Neural cell (in vitro differentiated cells): Measurements from ENCODE around the gene ITPR2. TPM values are rescaled to one million over a fixed set of nuclear protein-coding genes. Genes with fewer than 3 reads are reported as not detected.

Experiments
- H2AFZ ChIP-seq: fragments of 200-600, 300-800 bp; sonication (generic), shearing (Covaris generic); 2 replicates; pipeline ENCODE4 v1.6.0; 2014; ENCODE audit warnings: low read depth, mild to moderate bottlenecking, antibody characterized with exemption, low read length, moderate library complexity
- H3F3A ChIP-seq: fragments of 200-600 bp; shearing (Covaris generic); 2 replicates; pipeline ENCODE4 v1.6.1; 2016; ENCODE audit warnings: mild to moderate bottlenecking, moderate library complexity, mixed read lengths, antibody characterized with exemption, low read length; ENCODE audit not compliant: insufficient read depth, poor library complexity, severe bottlenecking
- H3K27ac ChIP-seq: fragments of 200-600, 300-800 bp; sonication (generic), shearing (Covaris generic); 2 replicates; pipeline ENCODE4 v1.5.1; 2014; ENCODE audit warnings: mild to moderate bottlenecking, low read length, moderate library complexity
- H3K27me3 ChIP-seq: fragments of 300-800, 200-600 bp; sonication (generic), shearing (Covaris generic); 2 replicates; pipeline ENCODE4 v1.6.0; 2014; ENCODE audit warnings: mild to moderate bottlenecking, low read depth, low read length, moderate library complexity; ENCODE audit not compliant: insufficient read depth
- H3K36me3 ChIP-seq: fragments of 300-800, 200-600 bp; sonication (generic), shearing (Covaris generic); 2 replicates; pipeline ENCODE4 v1.5.1; 2014; ENCODE audit warnings: mild to moderate bottlenecking, antibody characterized with exemption, low read length, moderate library complexity; ENCODE audit not compliant: insufficient read depth
- H3K4me2 ChIP-seq: fragments of 300-800, 200-600 bp; sonication (generic), shearing (Covaris generic); 2 replicates; pipeline ENCODE4 v1.6.0; 2014; ENCODE audit warnings: mild to moderate bottlenecking, low read length
- H3K4me3 ChIP-seq: fragments of 300-800, 200-600 bp; sonication (generic), shearing (Covaris generic); 2 replicates; pipeline ENCODE4 v1.5.1; 2014; ENCODE audit warnings: mild to moderate bottlenecking, low read length, moderate library complexity
- H3K79me2 ChIP-seq: fragments of 200-600 bp; shearing (Covaris generic); replicated peaks from 2 replicates; pipeline ENCODE4 v1.6.0; 2014; ENCODE audit warnings: mild to moderate bottlenecking, low read length, moderate library complexity; ENCODE audit not compliant: insufficient read depth
- H3K9ac ChIP-seq: fragments of 300-800, 200-600 bp; sonication (generic), shearing (Covaris generic); 2 replicates; pipeline ENCODE4 v1.6.1; 2016; ENCODE audit warnings: mild to moderate bottlenecking, low read length, mixed read lengths
- H3K9me2 ChIP-seq: fragments of 200-600 bp; shearing (Covaris generic); 2 replicates; pipeline ENCODE4 v1.6.1; 2016; ENCODE audit warnings: mild to moderate bottlenecking, low read length, mixed read lengths; ENCODE audit not compliant: insufficient read depth
- H3K9me3 ChIP-seq: fragments of 200-600, 300-800 bp; sonication (generic), shearing (Covaris generic); 2 replicates; pipeline ENCODE4 v1.6.1; 2016; ENCODE audit warnings: mild to moderate bottlenecking, mixed run types, low read length, moderate library complexity, mixed read lengths
- H4K20me1 ChIP-seq: fragments of 200-600 bp; shearing (Covaris generic); 2 replicates; pipeline ENCODE4 v1.6.1; 2016; ENCODE audit warnings: mild to moderate bottlenecking, mixed run types; ENCODE audit not compliant: insufficient read depth
- CTCF ChIP-seq: fragments of 450-650 bp; IDR thresholded peaks from 2 replicates; pipeline ENCODE4 v1.5.1; 2014; ENCODE audit warnings: antibody characterized with exemption, mild to moderate bottlenecking, moderate library complexity; ENCODE audit not compliant: poor library complexity, severe bottlenecking
- EP300 ChIP-seq: fragments of 450-650 bp; conservative IDR thresholded peaks from 2 replicates; pipeline ENCODE4 v1.6.1; 2014; ENCODE audit warnings: antibody characterized with exemption, mild to moderate bottlenecking, moderate library complexity; ENCODE audit not compliant: poor library complexity, severe bottlenecking
- EZH2 ChIP-seq: fragments of 200-600, 300-800 bp; shearing (Covaris generic), sonication (generic); IDR thresholded peaks from 2 replicates; pipeline ENCODE4 v1.6.1; 2014; ENCODE audit warnings: antibody characterized with exemption, low read length, borderline replicate concordance, mild to moderate bottlenecking; ENCODE audit not compliant: insufficient read depth, poor library complexity, severe bottlenecking
- MXI1 ChIP-seq: fragments of 450-650 bp; conservative IDR thresholded peaks from 2 replicates; pipeline ENCODE4 v1.6.1; 2014; ENCODE audit warnings: antibody characterized with exemption, mild to moderate bottlenecking; ENCODE audit not compliant: poor library complexity, severe bottlenecking
- POLR2AphosphoS5 ChIP-seq: IDR thresholded peaks from 2 replicates; pipeline ENCODE4 v1.6.1; 2012
- RAD21 ChIP-seq: fragments of 450-650 bp; conservative IDR thresholded peaks from 2 replicates; pipeline ENCODE4 v1.6.1; 2014; ENCODE audit warnings: antibody characterized with exemption, mild to moderate bottlenecking, moderate library complexity
- REST ChIP-seq: IDR thresholded peaks from 2 replicates; pipeline ENCODE4 v1.6.1; 2012; ENCODE audit warnings: borderline replicate concordance
- SMC3 ChIP-seq: fragments of 450-650 bp; conservative IDR thresholded peaks from 2 replicates; pipeline ENCODE4 v1.6.1; 2014; ENCODE audit warnings: antibody characterized with exemption, mild to moderate bottlenecking, moderate library complexity; ENCODE audit not compliant: poor library complexity
- TAF1 ChIP-seq: IDR thresholded peaks from 2 replicates; pipeline ENCODE4 v1.6.1; 2012; ENCODE audit warnings: low read depth
- polyA plus RNA-seq: library from polyadenylated mRNA; depleted of rRNA; stranded (reverse); fragments of >200 nt; gene quantifications from 2 replicates; pipeline ENCODE4 v1.2.3, GENCODE V29; 2014

Gene ITPR2
- polyA plus RNA-seq, 1 donor from 2014 or later = 2.0 TPM

DNA sequence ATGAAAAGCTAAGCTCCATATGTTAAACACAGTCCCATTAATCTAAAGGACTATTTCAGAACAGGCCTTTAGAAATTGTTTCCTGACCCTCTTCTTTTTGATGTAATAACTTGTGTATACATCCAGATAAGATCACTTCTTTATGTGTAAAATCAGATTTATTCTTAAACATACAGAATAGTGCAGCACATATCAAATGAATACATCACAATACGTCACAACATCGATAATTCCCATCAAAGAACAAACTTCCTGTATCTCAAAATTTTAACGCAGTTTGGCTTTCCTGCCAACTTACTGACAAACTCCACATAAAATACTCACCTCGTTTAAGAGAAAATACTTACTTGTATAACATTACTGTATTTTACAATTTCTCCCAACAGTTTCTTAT, 108.7 kb downstream of the ITPR2 start:
- Histone ChIP-seq H3K9ac (no peak overlapping the region), H3K27me3 (no peaks in the 10 kb centered on the region), H3K9me2 (no peaks in the 10 kb centered on the region), H2AFZ (no peak overlapping the region), H4K20me1 (no peaks in the 10 kb centered on the region), H3F3A (no peaks in the 10 kb centered on the region), H3K4me3 (no peak overlapping the region), H3K36me3 (no peaks in the 10 kb centered on the region), H3K27ac (no peak overlapping the region), H3K4me2 (no peak overlapping the region), H3K79me2 (no peaks in the 10 kb centered on the region), H3K9me3 (no peaks in the 10 kb centered on the region)
- TF ChIP-seq MXI1 = no peak
- TF ChIP-seq EP300 = no peak
- TF ChIP-seq TAF1 = no peak
- no peak for TF ChIP-seq REST
- TF ChIP-seq RAD21 = no peak
- no peak for TF ChIP-seq EZH2
- no peak for TF ChIP-seq POLR2AphosphoS5
- no peak for TF ChIP-seq SMC3
- no peak for TF ChIP-seq CTCF

GRCh38 chr12:26723379-26724308, 109.3 kb downstream of the ITPR2 start:
- Histone ChIP-seq H3F3A (no peaks in the 10 kb centered on the region), H3K9ac (no peak overlapping the region), H3K9me3 (no peaks in the 10 kb centered on the region), H3K79me2 (no peaks in the 10 kb centered on the region), H3K27ac (no peak overlapping the region), H3K4me2 (no peak overlapping the region), H4K20me1 (no peaks in the 10 kb centered on the region), H3K4me3 (no peak overlapping the region), H2AFZ (no peak overlapping the region), H3K36me3 (no peaks in the 10 kb centered on the region), H3K9me2 (no peaks in the 10 kb centered on the region), H3K27me3 (no peaks in the 10 kb centered on the region)
- TF ChIP-seq MXI1 = no peak
- no peak for TF ChIP-seq POLR2AphosphoS5
- no peak for TF ChIP-seq REST
- no peak for TF ChIP-seq RAD21
